DOHH2 (cell line): ENCODE measurements around the gene TTC27.

Experiments
- EZH2phosphoT487 ChIP-seq: fragments of 200-600 bp; sonication (generic); IDR thresholded peaks from 2 replicates; pipeline ENCODE4 v1.6.1; 2017; ENCODE audit warnings: borderline replicate concordance, mild to moderate bottlenecking, antibody characterized with exemption, low read length, moderate library complexity, mixed read lengths
- TF ChIP-seq, protein P1 (sequence below): fragments of 200-600 bp; sonication (generic); IDR thresholded peaks from one replicate; pipeline ENCODE4 v1.5.1; 2014; ENCODE audit warnings: antibody characterized with exemption, mild to moderate bottlenecking, low read depth, low read length; ENCODE audit not compliant: poor library complexity, severe bottlenecking

DNA sequence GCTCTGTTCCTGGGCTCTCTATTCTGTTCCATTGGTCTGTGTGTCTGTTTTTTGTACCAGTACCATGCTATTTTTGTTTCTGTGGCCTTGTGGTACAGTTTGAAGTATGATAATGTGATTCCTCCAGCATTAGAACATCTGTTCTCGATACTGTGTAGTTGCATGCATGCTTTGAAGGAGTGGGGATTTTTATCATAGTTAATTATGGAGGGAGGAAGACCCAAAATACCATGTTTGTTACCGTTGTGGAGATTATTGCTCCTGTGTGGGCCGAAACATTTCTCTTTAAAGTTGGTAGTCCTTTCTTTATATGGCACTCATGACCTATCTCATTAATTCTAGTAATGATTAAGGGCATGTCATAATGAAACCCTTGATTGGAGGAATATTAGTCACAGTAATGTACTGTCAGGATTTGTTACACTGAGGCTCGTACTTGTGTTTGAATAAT lies 87.6 kb downstream of the TTC27 start:
- TF ChIP-seq, protein P1, sequence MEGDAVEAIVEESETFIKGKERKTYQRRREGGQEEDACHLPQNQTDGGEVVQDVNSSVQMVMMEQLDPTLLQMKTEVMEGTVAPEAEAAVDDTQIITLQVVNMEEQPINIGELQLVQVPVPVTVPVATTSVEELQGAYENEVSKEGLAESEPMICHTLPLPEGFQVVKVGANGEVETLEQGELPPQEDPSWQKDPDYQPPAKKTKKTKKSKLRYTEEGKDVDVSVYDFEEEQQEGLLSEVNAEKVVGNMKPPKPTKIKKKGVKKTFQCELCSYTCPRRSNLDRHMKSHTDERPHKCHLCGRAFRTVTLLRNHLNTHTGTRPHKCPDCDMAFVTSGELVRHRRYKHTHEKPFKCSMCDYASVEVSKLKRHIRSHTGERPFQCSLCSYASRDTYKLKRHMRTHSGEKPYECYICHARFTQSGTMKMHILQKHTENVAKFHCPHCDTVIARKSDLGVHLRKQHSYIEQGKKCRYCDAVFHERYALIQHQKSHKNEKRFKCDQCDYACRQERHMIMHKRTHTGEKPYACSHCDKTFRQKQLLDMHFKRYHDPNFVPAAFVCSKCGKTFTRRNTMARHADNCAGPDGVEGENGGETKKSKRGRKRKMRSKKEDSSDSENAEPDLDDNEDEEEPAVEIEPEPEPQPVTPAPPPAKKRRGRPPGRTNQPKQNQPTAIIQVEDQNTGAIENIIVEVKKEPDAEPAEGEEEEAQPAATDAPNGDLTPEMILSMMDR, result no peak
- TF ChIP-seq EZH2phosphoT487, result no peak
